CD4-positive, alpha-beta memory T cell (primary cell): ENCODE data around the gene TMEM191B. TPM values are rescaled to one million over a fixed set of nuclear protein-coding genes. Genes with fewer than 3 reads are reported as not detected.
"Not testable (repeated sequence)": the region's sequence is repeated elsewhere in the genome, so short reads cannot be mapped to it uniquely, and the experiment has no call there.

Experiments
- CTCF ChIA-PET: fragments of 350-600 bp; sonication (Branson Sonifier 250); formaldehyde crosslinking; loops from one replicate; lab custom pipeline; 2021; ENCODE audit warnings: inconsistent platforms; ENCODE audit not compliant: partially characterized antibody; lab: Charles Lee
- POLR2A ChIA-PET: fragments of 350-600 bp; sonication (Branson Sonifier 250); formaldehyde crosslinking; loops from one replicate; lab custom pipeline; 2021; ENCODE audit not compliant: partially characterized antibody; lab: Charles Lee
- DNase-seq, 5 donors: peaks; one replicate each; pipeline versions ENCODE4 v3.0.0 to v3.0.0-alpha.2; 2020 to 2022; ENCODE audit warnings: mixed read lengths in 1 of 5
- H3K27ac ChIP-seq: one replicate; pipeline ENCODE4 v1.7.0; 2013; ENCODE audit warnings: low read depth, low read length
- H3K27me3 ChIP-seq: 2 replicates; pipeline ENCODE4 v1.7.0; 2013; ENCODE audit warnings: mild to moderate bottlenecking, low read length, moderate library complexity; ENCODE audit not compliant: insufficient read depth
- H3K36me3 ChIP-seq: 2 replicates; pipeline ENCODE4 v1.7.0; 2013; ENCODE audit warnings: mild to moderate bottlenecking, low read length, moderate library complexity; ENCODE audit not compliant: insufficient read depth
- H3K4me1 ChIP-seq: 2 replicates; pipeline ENCODE4 v1.7.0; 2013; ENCODE audit warnings: mild to moderate bottlenecking, low read length, moderate library complexity; ENCODE audit not compliant: insufficient read depth
- H3K4me3 ChIP-seq, 2 donors: one replicate each; pipeline ENCODE4 v1.7.0; 2013; ENCODE audit warnings: low read length in 2 of 2, mild to moderate bottlenecking in 1 of 2
- H3K9me3 ChIP-seq, 2 donors: one replicate each; pipeline ENCODE4 v1.7.0; 2013; ENCODE audit warnings: low read length in 2 of 2, control low read depth in 1 of 2; ENCODE audit not compliant: control insufficient read depth in 1 of 2
- H3K27ac Mint-ChIP-seq, 7 donors: one replicate each; pipeline ENCODE4 v1.8.0; 2020 to 2021; ENCODE audit warnings: mixed read lengths in 7 of 7, mild to moderate bottlenecking in 6 of 7, inconsistent platforms in 3 of 7, moderate library complexity in 3 of 7
- H3K27me3 Mint-ChIP-seq, 2 donors: one replicate each; pipeline ENCODE4 v1.8.0; 2020 to 2021; ENCODE audit warnings: mixed read lengths in 2 of 2
- H3K36me3 Mint-ChIP-seq, 2 donors: one replicate each; pipeline ENCODE4 v1.8.0; 2020 to 2021; ENCODE audit warnings: mixed read lengths in 2 of 2, inconsistent platforms in 1 of 2, mild to moderate bottlenecking in 1 of 2
- H3K4me1 Mint-ChIP-seq, 4 donors: one replicate each; pipeline ENCODE4 v1.8.0; 2020 to 2021; ENCODE audit warnings: mixed read lengths in 4 of 4, mild to moderate bottlenecking in 1 of 4
- H3K4me3 Mint-ChIP-seq, 8 donors: one replicate each; pipeline ENCODE4 v1.8.0; 2020 to 2021; ENCODE audit warnings: mixed read lengths in 8 of 8, mild to moderate bottlenecking in 7 of 8, moderate library complexity in 6 of 8, inconsistent platforms in 3 of 8
- H3K9me3 Mint-ChIP-seq, 8 donors: one replicate each; pipeline ENCODE4 v1.8.0; 2020 to 2021; ENCODE audit warnings: mixed read lengths in 8 of 8, mild to moderate bottlenecking in 5 of 8, inconsistent platforms in 3 of 8, moderate library complexity in 1 of 8
- intact Hi-C: fragments of 100-400 bp; cut with micrococcal nuclease; formaldehyde crosslinking; loops from one replicate; pipeline ENCODE4 v1.15.1; 2023
- polyA plus RNA-seq, 2 donors: library from polyadenylated mRNA; unstranded; fragments of 300-500 nt; fragmentation: Illumina TruSeq; gene quantifications; one replicate each; pipeline ENCODE4 v1.2.3, GENCODE V29; 2021
- total RNA-seq, 2 experiments: library from RNA; stranded (reverse); gene quantifications; one replicate each; pipeline ENCODE4 v1.2.3, GENCODE V29; 2021

TMEM191B gene
- total and polyA plus RNA-seq, 4 experiments from 2014 or later = 0.48 to 3.8 (median 2.9) TPM

DNA sequence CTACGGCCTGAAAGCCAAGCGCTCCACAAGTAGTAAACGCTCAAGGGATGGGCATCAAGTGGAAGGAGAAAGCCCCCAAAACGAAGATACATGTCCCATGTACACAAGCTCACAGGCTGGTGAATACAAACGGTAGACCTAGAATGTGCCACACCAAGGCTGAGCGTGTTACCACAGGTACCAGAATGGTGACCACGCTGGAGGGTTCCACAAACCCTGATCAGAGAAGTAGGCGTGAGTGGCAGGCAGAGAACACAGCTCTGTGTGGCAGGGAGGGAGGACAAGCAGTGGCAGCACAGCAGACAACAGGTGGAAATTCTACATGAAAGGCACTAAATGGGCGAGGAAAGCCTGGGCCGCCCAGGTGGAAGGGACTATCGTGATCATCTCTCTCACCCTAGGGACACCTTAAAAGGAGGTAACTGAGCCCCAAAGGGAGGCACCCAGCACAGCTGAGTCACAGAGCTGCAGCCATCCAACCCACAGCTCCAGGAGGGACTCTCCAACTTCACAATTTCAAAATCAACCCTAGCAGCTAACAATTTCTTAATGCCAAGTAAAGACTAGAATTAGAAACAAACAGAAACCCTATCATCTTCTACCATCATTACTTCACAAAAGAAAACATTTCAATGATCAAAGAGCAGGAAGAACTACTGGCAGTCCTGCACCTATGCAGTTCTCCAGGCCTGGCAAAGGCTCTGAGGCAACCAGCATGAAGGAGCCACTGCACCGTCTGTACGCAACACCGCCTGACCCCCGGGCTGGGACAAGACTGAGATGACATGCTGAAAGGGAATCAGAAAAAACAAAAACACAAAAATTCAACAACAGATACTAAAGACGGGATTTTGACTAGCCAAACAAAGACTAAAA is 32.7 kb downstream of the TMEM191B start:
- H3K27me3 Mint-ChIP-seq, H3K4me1 Mint-ChIP-seq: not testable (repeated sequence)

DNA sequence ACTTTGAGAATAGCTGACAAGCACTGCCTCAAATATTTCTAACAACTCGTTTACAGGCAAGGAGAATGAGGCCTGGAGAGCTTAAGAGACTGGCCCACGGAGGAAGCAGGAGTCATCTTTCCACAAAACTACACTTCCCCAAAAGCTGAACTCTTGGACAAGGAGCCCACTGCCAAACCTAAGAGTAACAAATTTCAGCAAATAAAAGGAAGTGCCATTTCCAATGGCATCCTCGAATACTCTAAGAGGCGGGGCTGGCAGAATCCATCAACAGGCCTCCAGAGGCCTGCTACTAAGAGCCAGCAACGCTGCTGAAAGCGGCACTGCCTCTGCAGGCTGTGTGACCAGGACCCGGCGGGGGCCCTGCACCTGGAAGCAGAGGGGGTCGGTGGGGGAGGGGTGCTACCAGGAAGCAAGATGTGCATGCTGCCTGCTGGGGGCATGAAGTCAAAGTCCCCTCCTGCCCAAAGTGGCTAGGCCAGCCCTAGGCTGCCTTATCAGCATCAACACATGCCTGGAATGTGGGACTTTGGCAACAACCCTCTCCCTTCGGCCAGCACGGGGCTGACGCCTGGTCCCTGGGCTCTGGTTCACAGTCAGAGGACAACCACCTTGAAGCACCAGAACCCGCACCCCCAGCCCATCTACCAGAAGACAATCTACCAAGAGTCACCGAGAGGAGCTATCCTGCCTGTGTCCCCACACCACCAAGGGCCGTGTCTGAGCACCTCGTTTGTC is 43.1 kb downstream of the TMEM191B start:
- H3K36me3 ChIP-seq, intact Hi-C loops, DNase-seq, H3K27me3 Mint-ChIP-seq, H3K9me3 Mint-ChIP-seq, H3K27ac ChIP-seq, H3K4me1 ChIP-seq, POLR2A ChIA-PET, H3K4me3 Mint-ChIP-seq, H3K9me3 ChIP-seq, H3K36me3 Mint-ChIP-seq, H3K27me3 ChIP-seq, H3K4me1 Mint-ChIP-seq, H3K4me3 ChIP-seq, CTCF ChIA-PET, H3K27ac Mint-ChIP-seq: not testable (repeated sequence)

More for the DNA sequence above, 32.7 kb downstream of the TMEM191B start:
- H3K4me3 ChIP-seq, H3K36me3 Mint-ChIP-seq, H3K9me3 ChIP-seq, DNase-seq, H3K4me1 ChIP-seq, CTCF ChIA-PET, POLR2A ChIA-PET, H3K4me3 Mint-ChIP-seq, H3K36me3 ChIP-seq, H3K27me3 ChIP-seq, H3K9me3 Mint-ChIP-seq, intact Hi-C loops, H3K27ac ChIP-seq, H3K27ac Mint-ChIP-seq: not testable (repeated sequence)

DNA sequence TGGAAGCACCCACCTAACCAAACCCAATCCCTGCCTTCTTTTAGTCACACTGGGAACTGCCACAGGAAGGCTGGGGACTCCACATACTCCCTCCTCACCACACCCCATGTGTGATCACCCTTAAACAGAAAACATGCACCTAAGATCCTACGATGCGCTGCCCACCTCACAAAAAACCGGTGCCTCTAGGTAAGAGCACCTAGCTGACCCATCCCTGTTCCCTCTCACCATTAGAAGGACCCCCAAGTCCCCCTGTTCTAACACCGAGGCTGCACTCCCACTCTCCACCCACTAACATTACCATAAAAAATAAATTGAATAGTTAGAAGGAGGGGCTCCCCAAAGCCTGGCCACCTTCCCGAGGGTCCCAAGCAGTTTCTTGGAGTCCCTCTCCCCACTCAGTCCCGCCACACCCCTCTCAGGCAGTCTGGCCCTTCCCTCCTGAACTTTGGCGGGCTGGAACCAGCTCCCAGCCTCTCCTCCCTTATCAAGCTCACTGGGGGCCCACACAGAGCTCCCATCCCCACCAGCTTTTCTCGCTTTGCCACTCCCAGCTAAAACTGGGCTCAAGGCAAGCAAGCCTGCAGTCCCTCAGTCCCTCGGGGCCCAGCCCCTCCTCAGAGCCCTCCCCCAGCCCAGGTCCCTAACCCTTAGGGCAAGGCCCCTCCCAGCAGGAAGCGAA is 46.0 kb downstream of the TMEM191B start:
- H3K36me3 ChIP-seq, H3K4me1 ChIP-seq, H3K4me3 ChIP-seq, H3K4me1 Mint-ChIP-seq, H3K27ac ChIP-seq, POLR2A ChIA-PET, H3K36me3 Mint-ChIP-seq, CTCF ChIA-PET, DNase-seq, H3K9me3 Mint-ChIP-seq, H3K27ac Mint-ChIP-seq, H3K27me3 Mint-ChIP-seq, H3K4me3 Mint-ChIP-seq, intact Hi-C loops, H3K9me3 ChIP-seq, H3K27me3 ChIP-seq: not testable (repeated sequence)

DNA sequence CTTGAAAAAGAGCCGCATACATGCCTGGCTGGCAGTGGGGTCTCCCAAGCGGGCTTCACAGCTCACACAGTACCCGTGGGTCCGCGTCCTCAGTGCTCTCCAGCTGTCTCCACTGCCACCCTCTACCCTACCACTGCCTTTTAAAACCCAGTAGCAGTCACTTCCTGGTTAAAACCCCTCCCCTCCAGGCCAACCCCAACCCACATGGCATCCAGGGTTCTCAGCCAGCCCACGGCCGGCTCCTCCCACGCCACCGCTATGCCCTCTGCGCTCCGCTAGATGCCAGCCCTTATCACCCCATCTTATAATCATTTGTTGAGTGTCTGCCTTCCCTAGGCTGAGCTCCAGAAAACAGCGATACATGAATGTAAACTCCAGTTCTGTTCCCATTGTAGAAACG is 47.0 kb downstream of the TMEM191B start:
- H3K36me3 ChIP-seq, H3K9me3 ChIP-seq, H3K27me3 Mint-ChIP-seq, H3K4me1 ChIP-seq, H3K36me3 Mint-ChIP-seq, CTCF ChIA-PET, H3K9me3 Mint-ChIP-seq, POLR2A ChIA-PET, H3K27ac Mint-ChIP-seq, H3K4me3 ChIP-seq, H3K4me3 Mint-ChIP-seq, H3K27me3 ChIP-seq, DNase-seq, intact Hi-C loops, H3K4me1 Mint-ChIP-seq, H3K27ac ChIP-seq: not testable (repeated sequence)

DNA sequence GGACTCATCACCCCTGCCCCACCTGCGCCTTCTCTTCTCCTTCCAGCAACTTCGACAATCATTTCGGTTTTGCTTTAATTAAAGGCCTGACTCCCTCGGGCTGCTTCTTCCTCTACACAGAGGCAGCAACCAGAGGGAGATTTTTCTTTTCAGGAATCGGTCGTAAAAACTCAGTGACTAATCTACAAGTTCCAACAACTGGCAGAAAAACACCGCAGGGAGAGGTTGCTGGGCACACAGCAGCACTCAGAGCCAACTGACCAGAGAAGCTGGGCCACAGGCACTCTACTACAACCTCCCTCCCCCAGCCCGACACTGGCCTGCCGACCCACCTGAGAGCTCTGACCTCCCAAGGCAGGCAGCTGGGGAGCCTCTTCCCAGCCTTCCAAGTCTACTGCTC is 48.1 kb downstream of the TMEM191B start:
- H3K36me3 ChIP-seq, H3K9me3 ChIP-seq, intact Hi-C loops, H3K4me1 Mint-ChIP-seq, H3K9me3 Mint-ChIP-seq, H3K4me3 Mint-ChIP-seq, DNase-seq, H3K36me3 Mint-ChIP-seq, H3K27me3 ChIP-seq, H3K27me3 Mint-ChIP-seq, H3K4me1 ChIP-seq, POLR2A ChIA-PET, CTCF ChIA-PET, H3K27ac Mint-ChIP-seq, H3K4me3 ChIP-seq, H3K27ac ChIP-seq: not testable (repeated sequence)

DNA sequence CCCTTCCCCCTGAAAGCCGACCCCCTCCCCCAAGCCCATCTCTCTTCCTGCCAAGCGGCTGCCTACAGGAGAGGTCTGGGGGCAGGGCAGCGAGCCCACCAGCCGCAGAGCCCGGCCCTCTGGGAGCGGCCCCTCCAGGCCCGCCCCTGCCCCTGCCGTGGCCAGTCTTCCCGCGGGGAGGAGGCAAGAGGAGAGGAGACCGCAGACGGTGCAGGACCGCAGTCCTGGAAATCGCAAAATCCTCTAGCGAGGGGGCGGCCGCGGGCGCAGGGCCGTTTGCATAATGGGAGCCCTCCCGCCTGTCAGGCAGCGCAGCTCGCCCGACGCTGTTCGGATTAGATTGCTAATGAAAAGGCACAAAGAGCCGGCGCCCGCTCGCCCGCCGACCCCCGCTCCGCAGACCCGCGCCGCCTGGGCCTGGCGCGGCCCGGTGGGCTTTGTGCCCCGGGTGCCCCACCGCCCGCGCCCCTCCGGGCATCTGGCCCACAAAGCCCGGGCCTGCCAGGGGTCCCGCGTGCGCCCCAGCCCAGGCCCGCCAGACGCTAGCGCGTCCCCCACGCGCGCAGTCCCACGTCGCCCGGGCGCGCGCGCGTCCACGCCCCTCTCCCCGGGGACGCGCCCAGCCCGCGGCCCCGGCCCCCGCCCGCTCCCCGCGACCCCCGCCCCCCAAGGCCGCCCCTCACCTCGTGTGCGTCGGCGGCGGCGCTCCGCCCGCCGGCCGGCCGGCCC is 49.7 kb downstream of the TMEM191B start:
- H3K4me1 Mint-ChIP-seq, H3K27me3 ChIP-seq, H3K9me3 Mint-ChIP-seq, H3K4me1 ChIP-seq, H3K4me3 Mint-ChIP-seq, H3K36me3 Mint-ChIP-seq, POLR2A ChIA-PET, H3K27me3 Mint-ChIP-seq, intact Hi-C loops, H3K27ac ChIP-seq, H3K4me3 ChIP-seq, H3K9me3 ChIP-seq, H3K27ac Mint-ChIP-seq, CTCF ChIA-PET, H3K36me3 ChIP-seq: not testable (repeated sequence)
- peak in 1 of 5 donors; percentile 8 for DNase-seq

DNA sequence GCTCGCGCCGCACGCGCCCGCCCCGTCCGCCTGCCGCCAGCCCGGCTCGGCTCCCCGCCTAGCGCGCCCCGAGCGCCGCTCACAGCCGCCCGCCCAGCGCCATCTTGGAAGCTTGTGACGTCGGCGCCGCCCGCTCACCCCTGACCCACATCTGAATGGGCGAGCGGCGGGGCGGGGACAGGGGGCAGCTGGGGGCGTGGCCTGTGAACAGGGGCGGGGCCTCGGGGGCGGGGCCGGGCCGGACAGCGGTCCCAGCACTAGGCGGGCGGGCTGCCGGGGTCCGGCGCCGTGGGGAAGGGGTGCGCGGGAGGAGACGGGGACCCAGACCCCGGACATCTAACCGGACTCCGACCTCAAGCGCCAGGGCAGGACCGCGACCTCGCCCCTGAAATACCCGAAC is 50.2 kb downstream of the TMEM191B start:
- CTCF ChIA-PET, H3K36me3 ChIP-seq, H3K4me3 ChIP-seq, H3K27ac Mint-ChIP-seq, POLR2A ChIA-PET, H3K4me1 ChIP-seq, H3K9me3 ChIP-seq, H3K4me3 Mint-ChIP-seq, H3K27me3 ChIP-seq, H3K27me3 Mint-ChIP-seq, intact Hi-C loops, H3K36me3 Mint-ChIP-seq, H3K9me3 Mint-ChIP-seq, H3K27ac ChIP-seq, H3K4me1 Mint-ChIP-seq: not testable (repeated sequence)
- DNase-seq = peak in 1 of 5 donors; percentile 17
